H1 (cell line): Measurements from ENCODE around the gene ADAM12. TPM values are rescaled to one million over a fixed set of nuclear protein-coding genes. Genes with fewer than 3 reads are reported as not detected.

ENCODE experiments used
- CTCF ChIA-PET: fragments of 300-600 bp; sonication (Branson Sonifier 250); formaldehyde crosslinking; loops from one replicate; lab custom pipeline; 2021; ENCODE audit not compliant: partially characterized antibody; lab: Charles Lee
- POLR2A ChIA-PET: fragments of 300-600 bp; sonication (Branson Sonifier 250); formaldehyde crosslinking; loops from one replicate; lab custom pipeline; 2021; ENCODE audit warnings: inconsistent platforms; ENCODE audit not compliant: partially characterized antibody; lab: Charles Lee
- DNase-seq, 2 experiments: peaks; one replicate each; pipeline versions ENCODE4 v3.0.0 to v3.0.0-alpha.2; 2010 to 2022; ENCODE audit warnings: low spot score in 2 of 2, low read depth in 1 of 2, mixed read lengths in 1 of 2
- FAIRE-seq: peaks from 2 replicates; lab custom pipeline; 2011; peaks lifted over from hg19 to GRCh38; lab: Jason Lieb, UNC
- H2AFZ ChIP-seq: 2 replicates; pipeline ENCODE4 v1.8.1; 2012; ENCODE audit warnings: low read length, inconsistent platforms
- H2AK5ac ChIP-seq: 2 replicates; pipeline ENCODE4 v1.6.1; 2013; ENCODE audit warnings: low read depth, low read length
- H2BK120ac ChIP-seq: replicated peaks from 2 replicates; pipeline ENCODE3; 2013; ENCODE audit warnings: low read depth, low read length, inconsistent platforms
- H2BK12ac ChIP-seq: 2 replicates; pipeline ENCODE4 v1.6.1; 2013; ENCODE audit warnings: low read depth, low read length
- H2BK15ac ChIP-seq: 2 replicates; pipeline ENCODE4 v1.6.1; 2013; ENCODE audit warnings: low read length
- H2BK20ac ChIP-seq: 2 replicates; pipeline ENCODE4 v1.6.1; 2013; ENCODE audit warnings: low read length
- H2BK5ac ChIP-seq: 2 replicates; pipeline ENCODE4 v1.6.1; 2013; ENCODE audit warnings: low read depth, low read length
- H3K14ac ChIP-seq: 2 replicates; pipeline ENCODE4 v1.6.1; 2013; ENCODE audit warnings: inconsistent platforms; ENCODE audit not compliant: insufficient read length
- H3K18ac ChIP-seq: 2 replicates; pipeline ENCODE4 v1.6.1; 2013; ENCODE audit warnings: low read length; ENCODE audit errors: extremely low read depth
- H3K23ac ChIP-seq: 2 replicates; pipeline ENCODE4 v1.6.1; 2013; ENCODE audit warnings: inconsistent platforms; ENCODE audit not compliant: insufficient read length
- H3K23me2 ChIP-seq: 2 replicates; pipeline ENCODE4 v1.6.1; 2013; ENCODE audit warnings: low read depth, low read length
- H3K27ac ChIP-seq: 2 replicates; pipeline ENCODE4 v1.6.1; 2011; ENCODE audit warnings: low read depth, low read length, inconsistent platforms
- H3K27me3 ChIP-seq, 4 experiments: replicated peaks in 1 of 4; 1 replicate in 1 of 4; 2 replicates in 3 of 4; pipeline versions ENCODE4 v1.6.1 to v1.8.1; 2011 to 2013; ENCODE audit warnings: low read length in 3 of 4, mild to moderate bottlenecking in 3 of 4, inconsistent platforms in 2 of 4, mixed read lengths in 2 of 4, moderate library complexity in 1 of 4; ENCODE audit not compliant: control insufficient read depth in 3 of 4, insufficient read depth in 3 of 4; ENCODE audit errors: extremely low read depth in 1 of 4
- H3K36me3 ChIP-seq, 4 experiments: 2 replicates each; pipeline versions ENCODE4 v1.6.1 to v1.8.1; 2011 to 2013; ENCODE audit warnings: mild to moderate bottlenecking in 4 of 4, low read length in 3 of 4, moderate library complexity in 2 of 4, control low read depth in 1 of 4, inconsistent platforms in 1 of 4; ENCODE audit not compliant: insufficient read depth in 4 of 4, control insufficient read depth in 2 of 4
- H3K4ac ChIP-seq: replicated peaks from 2 replicates; pipeline ENCODE3; 2013; ENCODE audit warnings: low read length, low read depth, mixed read lengths, inconsistent platforms; ENCODE audit not compliant: insufficient read length
- H3K4me1 ChIP-seq, 4 experiments: replicated peaks in 1 of 4; 1 replicate in 1 of 4; 2 replicates in 3 of 4; pipeline versions ENCODE4 v1.6.1 to v1.8.1; 2011 to 2013; ENCODE audit warnings: low read length in 3 of 4, inconsistent platforms in 2 of 4, mixed read lengths in 1 of 4; ENCODE audit not compliant: insufficient read depth in 4 of 4, control insufficient read depth in 3 of 4
- H3K4me2 ChIP-seq, 2 experiments: 2 replicates each; pipeline versions ENCODE4 v1.6.1 to v1.8.1; 2011 to 2013; ENCODE audit warnings: low read depth in 2 of 2, low read length in 2 of 2, control low read depth in 1 of 2, inconsistent platforms in 1 of 2, mild to moderate bottlenecking in 1 of 2; ENCODE audit not compliant: insufficient read depth in 1 of 2
- H3K4me3 ChIP-seq, 4 experiments: fragments of 200-600, 300-600 bp in 1 of 4; sonication (generic), shearing (Covaris generic), sonication (Bioruptor Twin) in 1 of 4; 2 replicates each; pipeline versions ENCODE4 v1.5.1 to v1.8.1; 2011 to 2016; ENCODE audit warnings: low read length in 4 of 4, low read depth in 3 of 4, control low read depth in 2 of 4, inconsistent platforms in 2 of 4, mild to moderate bottlenecking in 2 of 4, mixed read lengths in 1 of 4, moderate library complexity in 1 of 4; ENCODE audit not compliant: insufficient read depth in 2 of 4; ENCODE audit errors: extremely low read depth in 1 of 4
- H3K56ac ChIP-seq: replicated peaks from 2 replicates; pipeline ENCODE3; 2013; ENCODE audit warnings: low read depth, mild to moderate bottlenecking, mixed read lengths, low read length, inconsistent platforms; ENCODE audit not compliant: insufficient read length
- H3K79me1 ChIP-seq: 2 replicates; pipeline ENCODE4 v1.6.1; 2013; ENCODE audit warnings: low read depth, low read length, control low read depth
- H3K79me2 ChIP-seq, 2 experiments: 2 replicates each; pipeline versions ENCODE4 v1.6.1 to v1.8.1; 2012 to 2013; ENCODE audit warnings: low read length in 2 of 2, mild to moderate bottlenecking in 2 of 2, inconsistent platforms in 1 of 2; ENCODE audit not compliant: insufficient read depth in 2 of 2, control insufficient read depth in 1 of 2
- H3K9ac ChIP-seq, 4 experiments: replicated peaks in 1 of 4; 1 replicate in 1 of 4; 2 replicates in 3 of 4; pipeline versions ENCODE4 v1.6.1 to v1.8.1; 2011 to 2013; ENCODE audit warnings: low read depth in 3 of 4, low read length in 3 of 4, control low read depth in 2 of 4, mild to moderate bottlenecking in 2 of 4, moderate library complexity in 2 of 4, inconsistent platforms in 1 of 4; ENCODE audit errors: extremely low read depth in 1 of 4
- H3K9me3 ChIP-seq, 2 experiments: 2 replicates each; pipeline versions ENCODE4 v1.6.1 to v1.8.1; 2012 to 2013; ENCODE audit warnings: mild to moderate bottlenecking in 2 of 2, moderate library complexity in 2 of 2, control low read depth in 1 of 2, inconsistent platforms in 1 of 2, low read depth in 1 of 2, low read length in 1 of 2, mixed read lengths in 1 of 2; ENCODE audit not compliant: insufficient read depth in 2 of 2
- H4K20me1 ChIP-seq, 2 experiments: replicated peaks in 1 of 2; 2 replicates each; pipeline versions ENCODE3 to v1.8.1; 2011 to 2013; ENCODE audit warnings: inconsistent platforms in 2 of 2, low read length in 2 of 2, mild to moderate bottlenecking in 1 of 2; ENCODE audit not compliant: insufficient read depth in 2 of 2, control insufficient read depth in 1 of 2
- H4K5ac ChIP-seq: 2 replicates; pipeline ENCODE4 v1.6.1; 2013; ENCODE audit warnings: low read length, low read depth, mixed read lengths, inconsistent platforms; ENCODE audit not compliant: insufficient read length
- H4K8ac ChIP-seq: 2 replicates; pipeline ENCODE4 v1.8.0; 2013; ENCODE audit warnings: mild to moderate bottlenecking, moderate library complexity, low read length, inconsistent platforms; ENCODE audit not compliant: insufficient read depth; ENCODE audit errors: extremely low read depth
- H4K91ac ChIP-seq: replicated peaks from 2 replicates; pipeline ENCODE3; 2013; ENCODE audit warnings: low read length, mixed read lengths, inconsistent platforms; ENCODE audit not compliant: insufficient read length
- EGR1 ChIP-seq: IDR thresholded peaks from 2 replicates; pipeline ENCODE4 v1.6.1; 2011; ENCODE audit warnings: low read depth, low read length, borderline replicate concordance
- KDM1A ChIP-seq: fragments of 200-600, 300-600 bp; sonication (generic); IDR thresholded peaks from 2 replicates; pipeline ENCODE4 v1.7.1; 2016; ENCODE audit warnings: mild to moderate bottlenecking, low read length, borderline replicate concordance
- KDM4A ChIP-seq: IDR thresholded peaks from one replicate; pipeline ENCODE4 v1.7.1; 2012; ENCODE audit warnings: low read depth, mild to moderate bottlenecking, moderate library complexity, low read length, inconsistent platforms; ENCODE audit not compliant: severe bottlenecking
- PHF8 ChIP-seq: fragments of 200-600 bp; sonication (generic); conservative IDR thresholded peaks from 2 replicates; pipeline ENCODE4 v1.7.1; 2012; ENCODE audit warnings: low read depth, mild to moderate bottlenecking, inconsistent platforms, low read length, moderate library complexity
- POU5F1 ChIP-seq: IDR thresholded peaks from 2 replicates; pipeline ENCODE4 v1.6.1; 2011; ENCODE audit warnings: low read depth, mild to moderate bottlenecking, low read length, moderate library complexity
- RBBP5 ChIP-seq: IDR thresholded peaks from 2 replicates; pipeline ENCODE4 v1.7.1; 2012; ENCODE audit warnings: low read depth, mild to moderate bottlenecking, inconsistent platforms, low read length, moderate library complexity, borderline replicate concordance
- RXRA ChIP-seq: IDR thresholded peaks from 2 replicates; pipeline ENCODE4 v1.6.1; 2011; ENCODE audit warnings: low read depth, mild to moderate bottlenecking, low read length, moderate library complexity; ENCODE audit not compliant: insufficient read depth
- SUZ12 ChIP-seq: fragments of 200-600 bp; sonication (generic); IDR thresholded peaks from 2 replicates; pipeline ENCODE4 v1.6.1; 2012; ENCODE audit warnings: mild to moderate bottlenecking, inconsistent platforms, low read length, moderate library complexity, mixed read lengths
- WGBS, 2 experiments: shearing (Covaris generic) in 1 of 2; methylation state at CpG; one replicate each; pipeline versions ENCODE4 v1.1.6 to v1.1.7; 2013 to 2015; ENCODE audit warnings: low lambda C conversion rate in 2 of 2, mixed read lengths in 2 of 2, inconsistent platforms in 1 of 2, low coverage in 1 of 2, missing lambda C conversion rate in 1 of 2; ENCODE audit not compliant: insufficient replicate concordance in 2 of 2, insufficient coverage in 1 of 2, insufficient read length in 1 of 2; ENCODE audit errors: extremely low coverage in 1 of 2, missing lambda C conversion rate in 1 of 2; 5-methylcytosine and 5-hydroxymethylcytosine counted together
- polyA plus RNA-seq, 7 experiments: library from polyadenylated mRNA; depleted of rRNA in 3 of 7; stranded (reverse) in 5 of 7; unstranded in 2 of 7; fragments of >200 nt in 5 of 7; fragments of 200-250 nt in 2 of 7; gene quantifications; 1 replicate in 5 of 7; 2 replicates in 1 of 7; 4 replicates in 1 of 7; pipeline versions ENCODE4 v1.2.1 to v1.2.3, GENCODE V29; 2011 to 2013; ENCODE audit warnings: missing spikeins in 2 of 7, mixed read lengths in 2 of 7
- total RNA-seq: library from RNA; stranded (reverse); fragmentation: NEBNext Ultra II Directional; extraction: Animal tissue kit (Norgen Biotek cat#: 25700); gene quantifications from 2 replicates; pipeline ENCODE4 v1.2.1, GENCODE V29; 2021
- TF ChIP-seq, protein P1 (sequence below): IDR thresholded peaks from 2 replicates; pipeline ENCODE4 v1.6.1; 2011; ENCODE audit warnings: low read depth, mild to moderate bottlenecking, low read length; ENCODE audit not compliant: insufficient read depth

Gene ADAM12
- total and polyA plus RNA-seq, 2 of the 8 experiments (the other 6 are each of a cell fraction or from before 2014, with no cell fraction given), result 0.07 to 0.17 TPM

DNA sequence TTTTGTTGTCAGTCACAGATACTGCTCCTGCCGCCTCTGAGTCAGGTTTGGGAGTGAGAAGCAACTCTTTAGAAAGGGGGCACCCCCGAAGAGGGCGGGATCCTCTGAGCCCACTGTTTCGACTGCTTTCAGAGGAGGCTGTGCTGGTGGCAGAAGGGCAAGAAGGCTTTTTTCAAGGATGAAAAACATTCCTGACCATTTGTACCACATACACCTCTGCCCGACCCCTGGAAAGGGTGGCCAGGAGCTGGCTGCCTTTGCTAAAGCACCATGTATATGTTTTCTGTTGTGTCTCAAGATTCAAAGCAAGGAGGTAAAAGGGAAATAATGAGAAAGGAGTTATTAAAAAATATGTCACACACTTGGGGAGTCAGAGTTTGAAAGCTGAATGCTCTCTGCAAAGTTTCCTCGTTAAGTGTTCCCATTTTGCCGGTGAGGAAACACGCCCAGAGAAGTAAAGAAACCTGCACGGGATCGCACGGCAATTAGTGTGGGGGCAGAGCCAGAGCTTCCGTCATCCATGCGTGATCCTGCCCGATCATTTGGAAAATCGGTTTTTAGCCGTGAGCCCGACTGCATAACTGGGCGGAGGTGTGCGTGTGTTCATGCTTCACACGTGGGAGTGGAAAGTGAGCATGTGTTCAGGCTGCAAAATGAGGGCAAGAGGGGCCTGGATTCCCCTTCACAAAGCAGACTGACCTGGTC is 163.2 kb downstream of the ADAM12 start:
- Histone ChIP-seq H3K4ac (no peak overlapping the region), H3K14ac (no peak overlapping the region), H4K5ac (no peak overlapping the region), H3K27me3 (no peaks in the 10 kb centered on the region), H3K79me2 (no peaks in the 10 kb centered on the region), H3K9me3 (no peaks in the 10 kb centered on the region), H2AK5ac (no peak overlapping the region), H2BK120ac (no peak overlapping the region), H4K91ac (no peak overlapping the region), H3K79me1 (no peaks in the 10 kb centered on the region), H3K4me1 (peaks cover 0 to 5% (median 0%) of the 10 kb centered on the region in 4 experiments; a peak in 3 of 7 replicates), H2BK15ac (0 out of 2 replicates have a peak overlapping the region, but pooled peaks have one; percentile 3), H3K27ac (no peak overlapping the region), H3K23ac (no peak overlapping the region), H3K9ac (no peak overlapping the region), H3K4me2 (no peak overlapping the region), H3K4me3 (no peak overlapping the region), H4K8ac (no peak overlapping the region), H3K36me3 (no peaks in the 10 kb centered on the region), H2BK20ac (no peak overlapping the region), H2BK12ac (no peak overlapping the region; the same call in 1 of the 2 replicates), H4K20me1 (no peaks in the 10 kb centered on the region), H2AFZ (peak overlapping the region; percentile 9; the same call in 1 of the 2 replicates), H3K18ac (no peak overlapping the region), H2BK5ac (no peak overlapping the region), H3K56ac (no peak overlapping the region), H3K23me2 (no peaks in the 10 kb centered on the region; the same call in 1 of the 2 replicates)
- no peak for FAIRE-seq
- TF ChIP-seq KDM1A (no peak), RBBP5 (no peak), KDM4A (no peak), POU5F1 (no peak), PHF8 (no peak), RXRA (no peak), EGR1 (no peak), SUZ12 (no peak)
- TF ChIP-seq, protein P1, sequence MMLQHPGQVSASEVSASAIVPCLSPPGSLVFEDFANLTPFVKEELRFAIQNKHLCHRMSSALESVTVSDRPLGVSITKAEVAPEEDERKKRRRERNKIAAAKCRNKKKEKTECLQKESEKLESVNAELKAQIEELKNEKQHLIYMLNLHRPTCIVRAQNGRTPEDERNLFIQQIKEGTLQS, result no peak
- CTCF ChIA-PET, result interaction anchor here (1.2 to 1.5 kb wide), 2 partner anchors 71 to 89 kb away, joined by 3 to 5 read pairs; no protein-coding TSS in a partner anchor
- POLR2A ChIA-PET, result no interaction called here
- 91% methylated on average over 20 of the region's 20 CpGs; no CpG with 5 or more reads in 1 of the 2 experiments for WGBS, 2 experiments
- no peak for DNase-seq
